IMR-90 (cell line): ENCODE results near the gene METRNL. TPM values are rescaled to one million over a fixed set of nuclear protein-coding genes. Genes with fewer than 3 reads are reported as not detected.

ENCODE experiments used
- ATAC-seq: fragments of 200-7000 bp; cut with Tn5 transposase; 2 replicates; pipeline ENCODE4 v1.9.1; 2020; ENCODE audit warnings: low read depth, mild to moderate bottlenecking, moderate library complexity
- BruUV-seq: library from RNA; stranded (reverse); fragments of 400-500 nt; replicated peaks from 2 replicates; lab custom pipeline; 2021; lab: Mats Ljungman, UMichigan
- CTCF ChIA-PET: fragments of 300-600 bp; formaldehyde crosslinking; extraction: SDS; loops from one replicate; lab custom pipeline; 2021; ENCODE audit warnings: antibody characterized with exemption; lab: Yijun Ruan, JAX
- POLR2A ChIA-PET: fragments of 300-600 bp; sonication (Branson Sonifier 250); formaldehyde crosslinking; loops from one replicate; lab custom pipeline; 2022; ENCODE audit warnings: antibody characterized with exemption; ENCODE audit not compliant: unreplicated experiment; lab: Charles Lee
- DNase-seq: peaks from one replicate; pipeline ENCODE4 v3.0.0; 2013
- H2AFZ ChIP-seq: replicated peaks from 2 replicates; pipeline ENCODE3; 2013; ENCODE audit warnings: low read length, mild to moderate bottlenecking; ENCODE audit not compliant: poor library complexity
- H2AK5ac ChIP-seq: 2 replicates; pipeline ENCODE4 v1.6.1; 2013; ENCODE audit warnings: low read depth, low read length, inconsistent platforms
- H2AK9ac ChIP-seq: replicated peaks from 2 replicates; pipeline ENCODE3; 2013; ENCODE audit warnings: mild to moderate bottlenecking, low read depth, low read length, moderate library complexity; ENCODE audit not compliant: poor library complexity
- H2BK120ac ChIP-seq: 2 replicates; pipeline ENCODE4 v1.6.1; 2013; ENCODE audit warnings: low read depth, low read length, inconsistent platforms
- H2BK15ac ChIP-seq: 3 replicates; pipeline ENCODE4 v1.6.1; 2013; ENCODE audit warnings: low read depth, low read length, inconsistent platforms
- H2BK20ac ChIP-seq: 2 replicates; pipeline ENCODE4 v1.6.1; 2013; ENCODE audit warnings: low read depth, mild to moderate bottlenecking, inconsistent platforms, low read length, moderate library complexity
- H2BK5ac ChIP-seq: 2 replicates; pipeline ENCODE4 v1.6.1; 2013; ENCODE audit warnings: mild to moderate bottlenecking, low read depth, low read length, inconsistent platforms; ENCODE audit not compliant: poor library complexity, severe bottlenecking
- H3K14ac ChIP-seq: replicated peaks from 2 replicates; pipeline ENCODE4 v1.6.1; 2013; ENCODE audit warnings: low read depth, low read length, inconsistent platforms
- H3K18ac ChIP-seq: 2 replicates; pipeline ENCODE4 v1.6.1; 2013; ENCODE audit warnings: low read depth, low read length, control low read depth
- H3K23ac ChIP-seq: 2 replicates; pipeline ENCODE4 v1.6.1; 2013; ENCODE audit warnings: low read depth, low read length, inconsistent platforms
- H3K27ac ChIP-seq: 2 replicates; pipeline ENCODE4 v1.5.1; 2013; ENCODE audit warnings: mild to moderate bottlenecking, control low read depth, low read length; ENCODE audit not compliant: insufficient read depth
- H3K27me3 ChIP-seq: 2 replicates; pipeline ENCODE4 v1.6.1; 2013; ENCODE audit warnings: low read length; ENCODE audit not compliant: control insufficient read depth, insufficient read depth
- H3K36me3 ChIP-seq: 2 replicates; pipeline ENCODE4 v1.6.1; 2013; ENCODE audit warnings: low read length, mixed read lengths; ENCODE audit not compliant: control insufficient read depth, insufficient read depth
- H3K4ac ChIP-seq: 2 replicates; pipeline ENCODE4 v1.6.1; 2013; ENCODE audit warnings: low read depth, low read length, inconsistent platforms
- H3K4me1 ChIP-seq: 2 replicates; pipeline ENCODE4 v1.6.1; 2013; ENCODE audit warnings: low read length, mixed read lengths; ENCODE audit not compliant: control insufficient read depth, insufficient read depth
- H3K4me2 ChIP-seq: 2 replicates; pipeline ENCODE4 v1.6.1; 2013; ENCODE audit warnings: low read depth, mild to moderate bottlenecking, control low read depth, low read length, moderate library complexity
- H3K4me3 ChIP-seq: 2 replicates; pipeline ENCODE4 v1.5.1; 2013; ENCODE audit warnings: low read depth, mild to moderate bottlenecking, control low read depth, low read length, moderate library complexity; ENCODE audit not compliant: insufficient read depth
- H3K56ac ChIP-seq: 2 replicates; pipeline ENCODE4 v1.6.1; 2013; ENCODE audit warnings: low read length, inconsistent platforms; ENCODE audit not compliant: insufficient read depth; ENCODE audit errors: extremely low read depth
- H3K79me1 ChIP-seq, 2 experiments: 2 replicates each; pipeline ENCODE4 v1.6.1; 2013; ENCODE audit warnings: low read length in 2 of 2, inconsistent platforms in 1 of 2, low read depth in 1 of 2
- H3K9ac ChIP-seq: 2 replicates; pipeline ENCODE4 v1.6.1; 2013; ENCODE audit warnings: low read depth, low read length, control low read depth
- H3K9me1 ChIP-seq: 2 replicates; pipeline ENCODE4 v1.6.1; 2013; ENCODE audit warnings: low read length, inconsistent platforms; ENCODE audit not compliant: insufficient read depth
- H3K9me3 ChIP-seq: 2 replicates; pipeline ENCODE4 v1.6.1; 2013; ENCODE audit warnings: low read length; ENCODE audit not compliant: control insufficient read depth, insufficient read depth
- H4K20me1 ChIP-seq: 2 replicates; pipeline ENCODE4 v1.6.1; 2013; ENCODE audit warnings: low read length, inconsistent platforms; ENCODE audit not compliant: insufficient read depth
- H4K5ac ChIP-seq: 2 replicates; pipeline ENCODE4 v1.6.1; 2013; ENCODE audit warnings: mild to moderate bottlenecking, low read depth, low read length, control low read depth
- H4K8ac ChIP-seq, 2 experiments: 2 replicates each; pipeline ENCODE4 v1.6.1; 2013; ENCODE audit warnings: low read depth in 2 of 2, low read length in 2 of 2, control low read depth in 1 of 2, inconsistent platforms in 1 of 2
- H4K91ac ChIP-seq: 2 replicates; pipeline ENCODE4 v1.6.1; 2013; ENCODE audit warnings: low read depth, low read length, inconsistent platforms; ENCODE audit not compliant: insufficient read depth
- CHD1 ChIP-seq: IDR thresholded peaks from 2 replicates; pipeline ENCODE4 v1.6.1; 2012; ENCODE audit warnings: low read depth, low read length, improper control_type of control experiment
- MAFK ChIP-seq: IDR thresholded peaks from 2 replicates; pipeline ENCODE4 v1.6.1; 2012; ENCODE audit warnings: low read depth, low read length, improper control_type of control experiment
- WGBS, 2 experiments: methylation state at CpG; one replicate each; pipeline versions ENCODE4 v1.1.5 to v1.1.7; 2013; ENCODE audit warnings: missing lambda C conversion rate in 2 of 2; ENCODE audit not compliant: insufficient read length in 1 of 2; ENCODE audit errors: extremely low coverage in 2 of 2; 5-methylcytosine and 5-hydroxymethylcytosine counted together
- dilution Hi-C: fragments of 300-500 bp; cut with HindIII; formaldehyde crosslinking; loops from one replicate; pipeline ENCODE4 v1.14.3; 2018; ENCODE audit warnings: low sequenced_read_pairs; ENCODE audit not compliant: unreplicated experiment
- in situ Hi-C: fragments of 300-500 bp; cut with MboI; formaldehyde crosslinking; loops from 3 replicates; pipeline ENCODE4 v1.14.3; 2019; ENCODE audit warnings: low sequenced_read_pairs, inconsistent platforms, mixed read lengths
- intact Hi-C: fragments of 100-400 bp; cut with micrococcal nuclease; formaldehyde crosslinking; loops from 2 replicates; pipeline ENCODE4 v1.10.0; 2022
- polyA plus RNA-seq, 3 experiments: library from polyadenylated mRNA; depleted of rRNA; stranded (reverse); fragments of >200 nt; gene quantifications; 2 replicates each; pipeline ENCODE4 v1.2.3, GENCODE V29; 2012; ENCODE audit warnings: low replicate concordance in 1 of 3
- total RNA-seq: library from RNA; depleted of rRNA; stranded (reverse); fragments of >200 nt; gene quantifications from 2 replicates; pipeline ENCODE4 v1.2.3, GENCODE V29; 2012

METRNL gene
- total and polyA plus RNA-seq, 2 of the 4 experiments (the other 2 are of a cell fraction), result 17.9 to 48.2 TPM

DNA sequence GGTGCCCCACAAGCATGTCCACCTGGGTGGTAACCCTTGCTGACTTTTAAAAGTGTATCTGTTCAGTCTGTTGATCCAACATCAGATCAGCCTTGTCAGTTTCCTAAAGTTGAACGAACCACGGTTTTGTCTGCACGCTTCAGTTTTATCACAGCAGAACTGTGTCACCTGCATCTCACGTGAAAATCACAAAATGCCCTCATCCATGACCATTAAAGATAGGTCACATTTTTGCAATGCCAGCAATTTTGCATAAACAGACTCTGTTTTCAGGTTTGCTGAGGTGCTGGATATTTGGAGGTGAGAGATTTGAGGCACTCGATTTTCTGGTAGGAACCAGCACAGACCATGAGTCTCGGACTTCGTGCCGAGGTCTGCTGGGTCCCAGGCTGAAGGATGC lies 3.0 kb downstream of the METRNL start:
- Histone ChIP-seq H3K23ac (peak overlapping the region; percentile 98; the same call in 1 of the 2 replicates), H2BK15ac (peak overlapping the region; percentile 20; the same call in 1 of the 3 replicates), H3K18ac (peak overlapping the region; percentile 6; the same call in 1 of the 2 replicates), H2BK120ac (peak overlapping the region; percentile 96), H2AK5ac (peak overlapping the region; percentile 92), H3K9me3 (no peaks in the 10 kb centered on the region), H3K9ac (0 out of 2 replicates have a peak overlapping the region, but pooled peaks have one; percentile 69), H3K9me1 (peaks cover 43% of the 10 kb centered on the region), H3K4me2 (peak overlapping the region; percentile 68), H3K27ac (peak overlapping the region; percentile 73), H2AK9ac (peak overlapping the region; percentile 99), H4K5ac (no peak overlapping the region), H2BK20ac (peak overlapping the region; percentile 6; the same call in 1 of the 2 replicates), H4K8ac (peak overlapping the region; percentile 24 to 93; a peak in 2 of 4 replicates), H3K14ac (peak overlapping the region; percentile 93; the same call in 1 of the 2 replicates), H4K91ac (peak overlapping the region; percentile 80), H3K4ac (peak overlapping the region; percentile 99), H3K36me3 (peaks cover 27% of the 10 kb centered on the region; the same call in 1 of the 2 replicates), H3K79me1 (peaks cover 4 to 56% of the 10 kb centered on the region in 2 experiments; a peak in 2 of 4 replicates), H3K4me3 (no peak overlapping the region), H2AFZ (peak overlapping the region; percentile 61), H3K4me1 (peaks cover 53% of the 10 kb centered on the region), H2BK5ac (peak overlapping the region; percentile 99), H4K20me1 (peaks cover 63% of the 10 kb centered on the region), H3K27me3 (peaks cover 9% of the 10 kb centered on the region; the same call in 1 of the 2 replicates), H3K56ac (peak overlapping the region; percentile 51; the same call in 1 of the 2 replicates)
- in situ Hi-C loops, result no loop called here
- 91% methylated on average over 6 of the region's 8 CpGs; no CpG with 5 or more reads in 1 of the 2 experiments for WGBS, 2 experiments
- BruUV-seq, result TSS peak; percentile 26
- TF ChIP-seq CHD1, result no peak
- TF ChIP-seq MAFK, result peak; percentile 93
- intact Hi-C loops, result loop anchor here (1.0 kb wide), 1 partner anchor 300 kb away; no protein-coding TSS in a partner anchor
- ChIA-PET CTCF (interaction anchor here (1.8 kb wide), 1 partner anchor 119 kb away, joined by 4 read pairs; no protein-coding TSS in a partner anchor), POLR2A (no interaction called here)
- dilution Hi-C loops, result no loop called here
- ATAC-seq (no peak), DNase-seq (no peak)
